ENCODE data around the gene APLF.

DNA sequence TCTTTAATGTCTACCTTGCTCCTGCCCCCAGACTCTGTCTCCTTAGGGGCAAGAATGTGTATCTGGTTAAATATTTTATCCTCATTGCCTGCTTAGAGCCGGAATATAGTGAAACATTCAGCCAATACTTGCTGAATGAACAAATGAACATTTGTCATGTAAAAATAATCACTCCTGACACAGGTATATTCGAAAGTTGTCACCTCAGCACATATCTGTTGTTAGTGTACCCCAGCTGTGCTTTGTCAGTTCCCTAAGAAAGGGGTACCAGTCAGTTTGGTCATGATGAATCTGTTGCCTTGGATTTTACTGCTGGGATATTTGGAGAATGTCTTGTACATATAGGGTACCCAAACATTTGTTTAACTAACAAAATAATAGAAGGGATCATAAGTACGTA, 99.0 kb downstream of the APLF start:
- no peak for TF ChIP-seq MAX (IDR thresholded peaks at IDR 0.05)
- TF ChIP-seq CTCF (IDR thresholded peaks at IDR 0.05; ENCODE audit: low read depth, low read length, missing input control), result no peak
- no peak for TF ChIP-seq YY1 (IDR thresholded peaks at IDR 0.05)
- no peak for TF ChIP-seq TAF1 (conservative IDR thresholded peaks at IDR 0.05)
- TF ChIP-seq REST (IDR thresholded peaks at IDR 0.05), result no peak
- TF ChIP-seq RAD21 (IDR thresholded peaks at IDR 0.05), result no peak
- no peak for TF ChIP-seq GABPA (IDR thresholded peaks at IDR 0.05 in 1 of 2, conservative IDR thresholded peaks at IDR 0.05 in 1 of 2)
- TF ChIP-seq SP1 (IDR thresholded peaks at IDR 0.05), result no peak
- no peak for TF ChIP-seq HNF4G (IDR thresholded peaks at IDR 0.05)
- TF ChIP-seq NR2F2 (IDR thresholded peaks at IDR 0.05), result no peak
- TF ChIP-seq ATF3 (IDR thresholded peaks at IDR 0.05), result no peak
- TF ChIP-seq JUND (IDR thresholded peaks at IDR 0.05), result no peak
- TF ChIP-seq, protein P1, sequence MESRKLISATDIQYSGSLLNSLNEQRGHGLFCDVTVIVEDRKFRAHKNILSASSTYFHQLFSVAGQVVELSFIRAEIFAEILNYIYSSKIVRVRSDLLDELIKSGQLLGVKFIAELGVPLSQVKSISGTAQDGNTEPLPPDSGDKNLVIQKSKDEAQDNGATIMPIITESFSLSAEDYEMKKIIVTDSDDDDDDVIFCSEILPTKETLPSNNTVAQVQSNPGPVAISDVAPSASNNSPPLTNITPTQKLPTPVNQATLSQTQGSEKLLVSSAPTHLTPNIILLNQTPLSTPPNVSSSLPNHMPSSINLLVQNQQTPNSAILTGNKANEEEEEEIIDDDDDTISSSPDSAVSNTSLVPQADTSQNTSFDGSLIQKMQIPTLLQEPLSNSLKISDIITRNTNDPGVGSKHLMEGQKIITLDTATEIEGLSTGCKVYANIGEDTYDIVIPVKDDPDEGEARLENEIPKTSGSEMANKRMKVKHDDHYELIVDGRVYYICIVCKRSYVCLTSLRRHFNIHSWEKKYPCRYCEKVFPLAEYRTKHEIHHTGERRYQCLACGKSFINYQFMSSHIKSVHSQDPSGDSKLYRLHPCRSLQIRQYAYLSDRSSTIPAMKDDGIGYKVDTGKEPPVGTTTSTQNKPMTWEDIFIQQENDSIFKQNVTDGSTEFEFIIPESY (IDR thresholded peaks at IDR 0.05), result no peak

Data from liver (tissue), 3 donors.